AG20443 (cell line): ENCODE measurements around the gene ONECUT2.

Experiments
- DNase-seq: peaks from one replicate; pipeline ENCODE4 v3.0.0; 2012; ENCODE audit warnings: low spot score, mixed read lengths

ONECUT2 gene

GRCh38 chr18:57529151-57529550 lies 94.0 kb downstream of the ONECUT2 start:
- DNase-seq: no peak

- DNase-seq: no peak
These were observed 98.1 kb downstream of the ONECUT2 start for GRCh38 chr18:57533006-57533867.

GRCh38 chr18:57533868-57534510 lies 98.8 kb downstream of the ONECUT2 start:
- no peak for DNase-seq

- no peak for DNase-seq
These were observed 99.3 kb downstream of the ONECUT2 start for GRCh38 chr18:57534511-57534909.

GRCh38 chr18:57538614-57539013 lies 103.4 kb downstream of the ONECUT2 start:
- no peak for DNase-seq

- no peak for DNase-seq
These were observed 104.5 kb downstream of the ONECUT2 start for GRCh38 chr18:57539702-57540101.
